Ovary (tissue), 9 donors: ENCODE data around the gene CEP72. TPM values are rescaled to one million over a fixed set of nuclear protein-coding genes. Genes with fewer than 3 reads are reported as not detected.

ENCODE experiments used
- DNase-seq, 5 donors: peaks; one replicate each; pipeline ENCODE4 v3.0.0-alpha.2; 2019 to 2020
- H3K27ac ChIP-seq, 2 donors: fragments of 200-600 bp; one replicate each; pipeline versions ENCODE4 v1.5.1 to v1.8.0; 2019 to 2022
- H3K27me3 ChIP-seq: fragments of 200-600 bp; one replicate; pipeline ENCODE4 v1.8.0; 2022
- H3K36me3 ChIP-seq: fragments of 200-600 bp; sonication (generic); one replicate; pipeline ENCODE4 v1.5.1; 2019
- H3K4me1 ChIP-seq: one replicate; pipeline ENCODE4 v1.8.1; 2013; ENCODE audit warnings: mild to moderate bottlenecking, moderate library complexity; ENCODE audit not compliant: insufficient read depth
- H3K4me3 ChIP-seq: fragments of 200-600 bp; sonication (generic); one replicate; pipeline ENCODE4 v1.5.1; 2017
- H3K9me3 ChIP-seq, 2 donors: fragments of 200-600 bp in 1 of 2; sonication (generic) in 1 of 2; one replicate each; pipeline versions ENCODE4 v1.5.1 to v1.8.1; 2013 to 2019; ENCODE audit warnings: mild to moderate bottlenecking in 1 of 2, moderate library complexity in 1 of 2
- EP300 ChIP-seq: sonication (generic); formaldehyde crosslinking; IDR thresholded peaks from one replicate; pipeline ENCODE4 v1.6.1; 2017; ENCODE audit warnings: antibody characterized with exemption
- POLR2A ChIP-seq: fragments of 450-650 bp; IDR thresholded peaks from one replicate; pipeline ENCODE4 v1.6.1; 2017; ENCODE audit warnings: antibody characterized with exemption, mild to moderate bottlenecking, moderate library complexity
- WGBS, 3 donors: extraction: QIAGEN DNeasy Blood & Tissue Kit in 1 of 3; methylation state at CpG; one replicate each; pipeline versions ENCODE4 v1.1.5 to v1.1.7; 2013 to 2017; 5-methylcytosine and 5-hydroxymethylcytosine counted together
- intact Hi-C, 4 donors: fragments of 100-400 bp; cut with DNase I; formaldehyde crosslinking; loops; one replicate each; pipeline versions ENCODE4 v1.11.0 to v1.15.1; 2022 to 2023
- polyA plus RNA-seq, 2 donors: library from polyadenylated mRNA; stranded (reverse); fragments of 200-250 nt in 1 of 2; fragments of 350-450 nt in 1 of 2; fragmentation: Illumina TruSeq in 1 of 2; extraction: RNeasy Lipid Tissue Mini Kit (QIAGEN cat#74804) in 1 of 2; gene quantifications; one replicate each; pipeline ENCODE4 v1.2.3, GENCODE V29; 2013 to 2014
- total RNA-seq, 7 donors: library from RNA; depleted of rRNA in 2 of 7; stranded (reverse); fragments of >200 nt in 2 of 7; fragmentation: NEBNext Ultra II Directional in 3 of 7; extraction: Animal tissue kit (Norgen Biotek cat#: 25700) in 3 of 7; gene quantifications; one replicate each; pipeline versions ENCODE4 v1.1.0 to v1.2.4, GENCODE V29; 2016 to 2023
- TF ChIP-seq, protein P1 (sequence below), 3 donors: fragments of 450-650 bp in 2 of 3; fragments of 200-600 bp in 1 of 3; IDR thresholded peaks; one replicate each; pipeline versions ENCODE4 v1.5.1 to v1.8.0; 2016 to 2022; ENCODE audit warnings: antibody characterized with exemption in 3 of 3, mild to moderate bottlenecking in 1 of 3
- donor health status: DM: no; HTN: no; CAD: no; lungs with moderate emphysema.
- donor health status: DM: no; HTN: no; CAD: no.
- donor health status: Bipolar disorder and iron deficiency.
- donor health status: DM: yes; HTN: yes; CAD: no.
- donor health status: DM: no; HTN: no; CAD: no.
- donor health status: DM: yes; HTN: yes; CAD: no.

The CEP72 gene
- total and polyA plus RNA-seq, 9 donors, result 1.6 to 11.2 (median 7.7) TPM

DNA sequence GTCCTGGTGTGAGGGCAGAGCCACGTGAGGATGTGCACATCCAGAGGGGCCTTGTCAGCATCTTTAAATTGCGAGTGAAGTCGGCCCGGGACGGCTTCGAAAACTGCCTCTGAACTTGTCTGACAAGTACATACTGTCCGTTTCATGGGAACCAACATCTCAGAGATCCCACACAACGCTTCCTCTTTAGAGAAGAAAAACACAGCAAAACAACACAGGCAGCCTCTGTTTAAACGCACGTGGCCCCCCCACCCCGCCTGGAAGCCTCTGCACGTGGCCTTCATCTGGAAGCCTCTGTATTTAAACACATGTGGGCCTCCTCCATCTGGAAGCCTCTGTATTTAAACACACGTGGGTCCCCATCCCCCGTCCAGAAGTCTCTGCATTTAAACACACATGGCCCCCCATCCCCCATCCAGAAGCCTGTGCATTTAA lies 29.2 kb downstream of the CEP72 start:
- H3K9me3 ChIP-seq, result no peaks in the 10 kb centered on the region
- H3K27me3 ChIP-seq, result no peaks in the 10 kb centered on the region
- H3K4me1 ChIP-seq, result peaks cover under 1% of the 10 kb centered on the region
- no peak overlapping the region for H3K4me3 ChIP-seq
- no peak for DNase-seq
- WGBS, 3 donors, result 76 to 81% (median 78%) methylated on average over 14 of the region's 14 CpGs
- TF ChIP-seq, protein P1, sequence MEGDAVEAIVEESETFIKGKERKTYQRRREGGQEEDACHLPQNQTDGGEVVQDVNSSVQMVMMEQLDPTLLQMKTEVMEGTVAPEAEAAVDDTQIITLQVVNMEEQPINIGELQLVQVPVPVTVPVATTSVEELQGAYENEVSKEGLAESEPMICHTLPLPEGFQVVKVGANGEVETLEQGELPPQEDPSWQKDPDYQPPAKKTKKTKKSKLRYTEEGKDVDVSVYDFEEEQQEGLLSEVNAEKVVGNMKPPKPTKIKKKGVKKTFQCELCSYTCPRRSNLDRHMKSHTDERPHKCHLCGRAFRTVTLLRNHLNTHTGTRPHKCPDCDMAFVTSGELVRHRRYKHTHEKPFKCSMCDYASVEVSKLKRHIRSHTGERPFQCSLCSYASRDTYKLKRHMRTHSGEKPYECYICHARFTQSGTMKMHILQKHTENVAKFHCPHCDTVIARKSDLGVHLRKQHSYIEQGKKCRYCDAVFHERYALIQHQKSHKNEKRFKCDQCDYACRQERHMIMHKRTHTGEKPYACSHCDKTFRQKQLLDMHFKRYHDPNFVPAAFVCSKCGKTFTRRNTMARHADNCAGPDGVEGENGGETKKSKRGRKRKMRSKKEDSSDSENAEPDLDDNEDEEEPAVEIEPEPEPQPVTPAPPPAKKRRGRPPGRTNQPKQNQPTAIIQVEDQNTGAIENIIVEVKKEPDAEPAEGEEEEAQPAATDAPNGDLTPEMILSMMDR (IDR thresholded peaks at IDR 0.05), result no peak
- H3K36me3 ChIP-seq, result no peaks in the 10 kb centered on the region
- intact Hi-C loops, result no loop called here
- H3K27ac ChIP-seq, result no peak overlapping the region

DNA sequence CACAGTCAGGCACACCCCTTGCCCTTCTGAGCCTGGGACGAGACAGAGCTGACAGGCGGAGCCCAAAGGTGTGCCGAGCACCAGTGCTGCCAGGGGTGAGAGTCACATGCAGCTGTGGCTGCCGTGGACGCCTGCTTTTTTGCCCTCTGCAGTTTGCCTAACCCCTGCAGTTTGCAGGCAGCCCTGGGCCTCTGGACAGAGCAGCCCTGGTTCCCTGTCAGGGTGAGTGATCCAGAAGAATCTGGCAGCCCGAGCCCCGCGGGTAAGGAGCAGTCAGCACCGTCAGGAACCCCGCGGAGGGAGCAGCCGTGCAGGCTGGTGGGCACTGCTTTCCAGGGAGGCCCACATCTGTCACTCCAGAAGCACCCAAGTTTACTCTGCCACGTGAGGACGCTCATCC lies 30.3 kb downstream of the CEP72 start:
- Histone ChIP-seq H3K27ac (no peak overlapping the region), H3K9me3 (no peaks in the 10 kb centered on the region), H3K27me3 (no peaks in the 10 kb centered on the region), H3K4me3 (no peak overlapping the region), H3K4me1 (peaks cover 4% of the 10 kb centered on the region), H3K36me3 (no peaks in the 10 kb centered on the region)
- DNase-seq, result peak in 1 of 5 donors; percentile 21
- intact Hi-C loops, result no loop called here
- TF ChIP-seq EP300 (no peak), POLR2A (no peak)
- TF ChIP-seq, protein P1 (IDR thresholded peaks at IDR 0.05), result no peak
- 90 to 95% (median 93%) methylated on average over 14 of the region's 14 CpGs for WGBS, 3 donors

DNA sequence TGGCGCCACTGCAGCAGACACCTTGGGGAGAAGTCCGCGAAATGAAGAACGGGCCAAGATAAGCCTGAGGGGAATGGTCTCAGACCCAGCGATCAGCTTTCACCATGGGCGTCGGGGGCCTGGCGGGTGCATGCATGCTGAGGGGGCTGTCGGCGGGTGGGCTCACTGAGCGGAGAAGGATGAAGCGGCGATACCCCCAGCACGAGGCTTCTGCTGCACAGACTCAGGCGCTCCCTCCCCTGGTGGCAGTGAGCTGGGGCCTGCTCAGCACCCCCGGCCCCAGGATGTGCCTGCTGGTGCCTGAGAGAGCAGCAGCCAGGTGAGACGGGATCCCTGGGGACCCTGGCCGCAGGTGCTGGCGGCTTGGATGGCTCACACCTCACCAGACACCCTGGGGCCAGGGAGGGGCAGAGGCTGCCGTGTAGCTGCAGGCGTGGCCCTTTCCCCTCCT lies 31.2 kb downstream of the CEP72 start:
- H3K36me3 ChIP-seq, result no peaks in the 10 kb centered on the region

DNA sequence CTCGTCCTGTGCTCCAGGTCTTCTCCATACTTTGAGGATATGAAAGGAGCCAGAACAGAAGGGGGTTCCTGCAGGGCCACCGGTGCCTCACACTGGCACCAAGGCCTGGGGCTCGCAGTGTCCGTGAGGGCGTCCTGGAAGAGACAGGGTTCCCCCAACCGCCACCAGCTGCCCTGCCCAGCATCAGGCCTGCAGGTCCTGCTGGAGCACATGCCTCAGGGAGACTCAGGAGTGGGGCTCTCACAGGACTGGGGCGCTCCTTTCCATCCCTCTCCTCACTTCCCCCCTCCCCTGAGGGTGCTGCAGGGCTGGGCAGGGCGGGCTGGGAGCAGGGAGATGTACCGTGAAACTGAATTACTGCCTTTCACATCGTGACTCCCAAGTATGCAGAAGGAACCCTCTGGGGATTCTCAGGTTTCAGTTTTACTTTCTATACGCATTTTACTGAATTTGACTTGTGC lies 31.7 kb downstream of the CEP72 start:
- DNase-seq, result peak in 1 of 5 donors; percentile 25
- peaks cover 4% of the 10 kb centered on the region for H3K4me1 ChIP-seq
- WGBS, 3 donors, result 86 to 89% (median 88%) methylated on average over 10 to 11 of the region's 11 CpGs
- no peaks in the 10 kb centered on the region for H3K27me3 ChIP-seq
- H3K4me3 ChIP-seq, result no peak overlapping the region
- TF ChIP-seq EP300 (no peak), POLR2A (no peak)
- TF ChIP-seq, protein P1 (IDR thresholded peaks at IDR 0.05), result no peak
- no peak overlapping the region for H3K27ac ChIP-seq
- no peaks in the 10 kb centered on the region for H3K9me3 ChIP-seq
- H3K36me3 ChIP-seq, result no peaks in the 10 kb centered on the region
- intact Hi-C loops, result no loop called here

More for the DNA sequence above, 31.2 kb downstream of the CEP72 start:
- TF ChIP-seq POLR2A, result no peak
- no peak for TF ChIP-seq EP300
- TF ChIP-seq, protein P1 (IDR thresholded peaks at IDR 0.05), result no peak
- no peaks in the 10 kb centered on the region for H3K27me3 ChIP-seq
- no peak overlapping the region for H3K4me3 ChIP-seq
- H3K27ac ChIP-seq, result no peak overlapping the region
- peak in 1 of 5 donors; percentile 27 for DNase-seq
- 93 to 94% (median 93%) methylated on average over 18 to 21 of the region's 21 CpGs for WGBS, 3 donors
- H3K4me1 ChIP-seq, result peaks cover 4% of the 10 kb centered on the region
- intact Hi-C loops, result no loop called here
- no peaks in the 10 kb centered on the region for H3K9me3 ChIP-seq
